GM06990 (cell line): ENCODE measurements around the gene F2RL3.

Experiments
- DNase-seq: peaks from one replicate; pipeline ENCODE4 v3.0.0-alpha.2; 2011; ENCODE audit not compliant: insufficient read length; ENCODE audit errors: extremely low read depth
- H3K27me3 ChIP-seq: replicated peaks from 2 replicates; pipeline ENCODE4 v1.6.0; 2011; ENCODE audit warnings: low read length; ENCODE audit not compliant: control insufficient read depth, insufficient read depth
- H3K36me3 ChIP-seq: 2 replicates; pipeline ENCODE4 v1.5.1; 2011; ENCODE audit warnings: low read length; ENCODE audit not compliant: control insufficient read depth, insufficient read depth
- H3K4me3 ChIP-seq: replicated peaks from 2 replicates; pipeline ENCODE4 v1.5.1; 2011; ENCODE audit warnings: low read depth, mild to moderate bottlenecking, control low read depth, low read length
- TF ChIP-seq, protein P1 (sequence below): IDR thresholded peaks from 2 replicates; pipeline ENCODE4 v1.5.1; 2011; ENCODE audit warnings: low read length, control low read depth, mild to moderate bottlenecking, inconsistent platforms; ENCODE audit not compliant: insufficient read depth, poor library complexity, severe bottlenecking

The F2RL3 gene

DNA sequence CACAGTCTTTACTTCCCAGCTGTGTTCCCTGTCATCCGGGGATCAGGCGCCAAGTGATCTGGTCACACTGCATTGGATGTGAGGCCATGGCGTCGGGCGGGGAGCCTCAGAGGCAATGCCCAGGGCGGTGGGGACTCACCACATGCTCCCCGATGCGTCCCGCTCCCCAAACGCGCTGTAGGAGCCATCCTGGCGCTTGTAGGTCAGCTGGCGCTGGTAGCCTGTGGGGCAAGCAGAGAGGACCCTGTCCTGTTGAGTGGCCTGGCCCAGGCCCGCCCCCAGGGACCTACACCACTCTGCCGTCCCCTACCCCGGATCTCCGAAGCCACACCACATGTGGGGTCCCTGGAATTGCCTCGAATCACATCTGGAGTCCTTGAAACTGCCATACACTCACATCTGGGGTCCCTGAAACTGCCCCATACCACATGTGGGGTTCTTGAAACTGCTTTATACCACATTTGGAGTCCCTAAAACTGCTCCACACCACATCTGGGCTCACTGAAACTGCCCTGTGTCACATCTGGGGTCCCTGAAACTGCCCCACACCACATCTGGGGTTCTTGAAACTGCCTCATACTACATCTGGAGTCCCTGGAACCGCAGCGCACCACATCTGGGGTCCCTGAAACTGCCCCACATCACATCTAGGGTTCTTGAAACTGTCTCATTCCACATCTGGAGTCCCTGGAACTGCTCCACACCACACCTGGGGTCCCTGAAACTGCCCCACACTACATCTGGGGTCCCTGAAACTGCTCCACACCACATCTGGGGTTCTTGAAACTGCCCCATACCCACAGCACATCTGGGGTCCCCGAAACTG is 33.2 kb downstream of the F2RL3 start:
- Histone ChIP-seq H3K4me3 (no peak overlapping the region), H3K36me3 (no peaks in the 10 kb centered on the region), H3K27me3 (no peaks in the 10 kb centered on the region)
- TF ChIP-seq, protein P1, sequence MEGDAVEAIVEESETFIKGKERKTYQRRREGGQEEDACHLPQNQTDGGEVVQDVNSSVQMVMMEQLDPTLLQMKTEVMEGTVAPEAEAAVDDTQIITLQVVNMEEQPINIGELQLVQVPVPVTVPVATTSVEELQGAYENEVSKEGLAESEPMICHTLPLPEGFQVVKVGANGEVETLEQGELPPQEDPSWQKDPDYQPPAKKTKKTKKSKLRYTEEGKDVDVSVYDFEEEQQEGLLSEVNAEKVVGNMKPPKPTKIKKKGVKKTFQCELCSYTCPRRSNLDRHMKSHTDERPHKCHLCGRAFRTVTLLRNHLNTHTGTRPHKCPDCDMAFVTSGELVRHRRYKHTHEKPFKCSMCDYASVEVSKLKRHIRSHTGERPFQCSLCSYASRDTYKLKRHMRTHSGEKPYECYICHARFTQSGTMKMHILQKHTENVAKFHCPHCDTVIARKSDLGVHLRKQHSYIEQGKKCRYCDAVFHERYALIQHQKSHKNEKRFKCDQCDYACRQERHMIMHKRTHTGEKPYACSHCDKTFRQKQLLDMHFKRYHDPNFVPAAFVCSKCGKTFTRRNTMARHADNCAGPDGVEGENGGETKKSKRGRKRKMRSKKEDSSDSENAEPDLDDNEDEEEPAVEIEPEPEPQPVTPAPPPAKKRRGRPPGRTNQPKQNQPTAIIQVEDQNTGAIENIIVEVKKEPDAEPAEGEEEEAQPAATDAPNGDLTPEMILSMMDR = no peak
- no peak for DNase-seq

DNA sequence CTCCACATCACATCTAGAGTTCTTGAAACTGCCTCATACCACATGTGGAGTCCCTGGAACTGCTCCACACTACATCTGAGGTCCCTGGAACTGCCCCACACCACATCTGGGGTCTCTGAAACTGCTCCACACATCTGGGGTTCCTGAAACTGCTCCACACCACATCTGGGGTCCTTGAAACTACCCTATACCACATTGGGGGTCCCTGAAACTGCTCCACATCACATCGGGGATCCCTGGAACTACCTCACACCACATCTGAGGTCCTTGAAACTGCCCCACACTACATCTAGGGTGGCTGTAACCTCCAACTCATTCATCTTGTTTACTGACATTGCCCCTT is 33.8 kb downstream of the F2RL3 start:
- TF ChIP-seq, protein P1 = no peak
- Histone ChIP-seq H3K4me3 (no peak overlapping the region), H3K36me3 (no peaks in the 10 kb centered on the region), H3K27me3 (no peaks in the 10 kb centered on the region)
- no peak for DNase-seq

DNA sequence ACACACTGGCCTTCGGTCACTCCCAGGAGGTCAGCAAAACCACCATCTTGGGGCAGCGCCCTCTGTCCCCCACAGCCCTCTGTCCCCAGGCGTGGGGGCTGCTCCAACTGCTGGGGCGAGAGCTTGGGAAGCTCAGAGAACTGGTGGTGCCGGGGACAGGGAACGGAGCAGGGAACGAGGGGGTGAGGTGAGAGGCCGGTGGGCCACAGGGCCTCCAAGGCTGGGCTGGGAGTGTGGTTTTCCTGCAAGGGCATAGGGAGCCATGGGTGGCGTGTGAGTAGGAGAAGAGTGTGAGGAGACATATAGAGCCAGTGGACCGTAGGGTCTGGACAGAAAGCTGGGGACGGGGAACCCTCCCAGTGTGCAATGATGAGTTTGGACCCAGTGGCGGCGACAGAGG is 34.1 kb downstream of the F2RL3 start:
- Histone ChIP-seq H3K4me3 (no peak overlapping the region), H3K36me3 (no peaks in the 10 kb centered on the region), H3K27me3 (no peaks in the 10 kb centered on the region)
- DNase-seq = no peak
- TF ChIP-seq, protein P1 = no peak

DNA sequence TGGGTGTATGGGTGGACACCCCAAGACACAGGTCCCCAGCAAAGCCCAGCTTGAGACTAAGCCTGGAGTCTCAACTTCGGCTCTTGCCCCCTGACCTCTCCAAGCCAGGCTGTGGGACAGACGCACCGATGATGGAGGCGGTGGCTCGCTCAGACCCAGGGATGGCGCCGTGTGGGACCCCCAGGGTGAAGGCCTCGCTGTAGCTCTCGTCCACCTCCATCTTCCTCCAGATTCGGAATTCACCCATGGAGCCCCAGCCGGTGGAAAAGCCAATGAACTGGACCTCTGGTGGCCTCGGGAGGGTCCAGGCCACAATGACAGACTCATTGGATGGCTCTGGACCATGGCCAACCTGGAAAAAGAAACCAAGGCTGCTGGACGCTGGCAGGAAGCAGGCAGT is 39.1 kb downstream of the F2RL3 start:
- TF ChIP-seq, protein P1 = no peak
- Histone ChIP-seq H3K36me3 (no peaks in the 10 kb centered on the region), H3K27me3 (no peaks in the 10 kb centered on the region), H3K4me3 (no peak overlapping the region)
- no peak for DNase-seq

DNA sequence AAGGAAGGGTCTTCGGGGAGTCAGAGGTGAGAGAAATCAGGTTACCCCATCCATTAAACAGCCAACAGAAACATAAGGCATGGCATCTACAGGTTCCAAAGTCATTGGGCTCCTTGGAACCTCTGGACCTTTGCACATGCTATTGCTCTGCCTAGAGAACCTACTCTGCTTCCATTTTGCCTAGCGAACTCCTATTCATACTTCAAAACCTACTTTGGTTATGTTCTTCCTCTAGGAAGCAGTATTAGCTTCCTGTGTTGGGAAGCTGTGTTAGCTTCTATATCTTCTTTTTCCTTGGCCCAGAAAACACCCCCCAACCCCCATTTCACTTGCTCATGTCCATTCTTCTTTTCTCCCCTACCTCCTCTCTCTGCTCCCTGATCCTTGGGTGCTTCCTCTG is 39.6 kb downstream of the F2RL3 start:
- Histone ChIP-seq H3K4me3 (no peak overlapping the region), H3K36me3 (no peaks in the 10 kb centered on the region), H3K27me3 (no peaks in the 10 kb centered on the region)
- DNase-seq = no peak
- TF ChIP-seq, protein P1 = no peak

DNA sequence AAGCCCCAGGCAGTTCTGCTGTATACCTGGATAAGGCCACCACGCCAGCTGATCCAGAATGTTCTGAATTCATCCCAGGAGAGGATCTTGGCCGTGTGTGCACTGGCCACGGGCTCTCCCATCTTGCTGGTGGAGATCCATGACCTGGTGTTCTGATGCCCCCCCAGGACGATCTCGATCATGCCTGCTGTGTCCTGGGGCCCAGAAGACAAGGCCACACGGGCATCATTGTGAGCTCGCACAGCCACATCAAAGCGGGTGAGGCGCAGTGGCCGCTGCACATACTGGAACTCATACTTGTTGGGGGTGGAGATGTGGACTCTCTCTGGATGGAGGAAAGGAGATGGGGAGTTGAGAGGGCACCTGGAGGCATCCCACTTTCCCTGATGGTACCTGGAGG is 40.1 kb downstream of the F2RL3 start:
- Histone ChIP-seq H3K4me3 (no peak overlapping the region), H3K27me3 (no peaks in the 10 kb centered on the region)

More for the DNA sequence above, 40.1 kb downstream of the F2RL3 start:
- H3K36me3 ChIP-seq = no peaks in the 10 kb centered on the region
- TF ChIP-seq, protein P1 = no peak
- no peak for DNase-seq
